Smooth muscle cell (in vitro differentiated cells): ENCODE results near the gene RRAS. TPM values are rescaled to one million over a fixed set of nuclear protein-coding genes. Genes with fewer than 3 reads are reported as not detected.

Experiments used
- DNase-seq: peaks from one replicate; lab custom pipeline; 2025; ENCODE audit not compliant: unreplicated experiment; lab: John Stamatoyannopoulos, UW
- H2AFZ ChIP-seq: fragments of 200-600 bp; sonication (generic); 2 replicates; pipeline ENCODE4 v1.6.0; 2016; ENCODE audit warnings: antibody characterized with exemption, low read depth, mild to moderate bottlenecking
- H3F3A ChIP-seq: fragments of 200-600 bp; sonication (generic); 2 replicates; pipeline ENCODE4 v1.6.0; 2017; ENCODE audit warnings: antibody characterized with exemption, low read depth
- H3K27ac ChIP-seq: fragments of 200-600 bp; sonication (generic); 2 replicates; pipeline ENCODE4 v1.5.1; 2016; ENCODE audit warnings: low read depth, mild to moderate bottlenecking
- H3K27me3 ChIP-seq: fragments of 200-600 bp; sonication (generic); 2 replicates; pipeline ENCODE4 v1.6.1; 2016; ENCODE audit warnings: low read depth, mild to moderate bottlenecking
- H3K36me3 ChIP-seq: fragments of 200-600 bp; sonication (generic); 2 replicates; pipeline ENCODE4 v1.5.1; 2016; ENCODE audit warnings: low read depth
- H3K4me1 ChIP-seq: fragments of 200-600 bp; sonication (generic); 2 replicates; pipeline ENCODE4 v1.5.1; 2016; ENCODE audit warnings: low read depth
- H3K4me2 ChIP-seq: fragments of 200-600 bp; sonication (generic); 2 replicates; pipeline ENCODE4 v1.6.0; 2016; ENCODE audit warnings: mild to moderate bottlenecking
- H3K4me3 ChIP-seq: fragments of 200-600 bp; sonication (generic); 2 replicates; pipeline ENCODE4 v1.5.1; 2016; ENCODE audit warnings: mild to moderate bottlenecking
- H3K79me2 ChIP-seq: fragments of 200-600 bp; sonication (generic); 2 replicates; pipeline ENCODE4 v1.6.0; 2016; ENCODE audit warnings: low read depth, mild to moderate bottlenecking
- H3K9ac ChIP-seq: fragments of 200-600 bp; sonication (generic); 2 replicates; pipeline ENCODE4 v1.6.0; 2016; ENCODE audit warnings: low read depth
- H3K9me3 ChIP-seq: fragments of 200-600 bp; sonication (generic); replicated peaks from 2 replicates; pipeline ENCODE4 v1.5.1; 2016; ENCODE audit warnings: low read depth
- H4K20me1 ChIP-seq: fragments of 200-600 bp; sonication (generic); 2 replicates; pipeline ENCODE4 v1.6.0; 2016; ENCODE audit warnings: low read depth
- CTCF ChIP-seq: fragments of 200-600 bp; sonication (generic); IDR thresholded peaks from 2 replicates; pipeline ENCODE4 v1.5.1; 2017; ENCODE audit warnings: borderline replicate concordance, mild to moderate bottlenecking, antibody characterized with exemption; ENCODE audit not compliant: insufficient read depth, poor library complexity, severe bottlenecking
- WGBS: methylation state at CpG from one replicate; pipeline ENCODE4 v1.1.7; 2016; ENCODE audit warnings: low lambda C conversion rate; 5-methylcytosine and 5-hydroxymethylcytosine counted together
- polyA plus RNA-seq: library from polyadenylated mRNA; unstranded; fragments of >200 nt; fragmentation: Nextera tagmentation; extraction: Ambion mirVana; gene quantifications from 2 replicates; pipeline ENCODE4 v1.2.1, GENCODE V29; 2016
- total RNA-seq: library from RNA; depleted of rRNA; stranded (reverse); fragments of >200 nt; gene quantifications from 2 replicates; pipeline ENCODE4 v1.2.3, GENCODE V29; 2014

RRAS gene
- total and polyA plus RNA-seq, 2 experiments from 2014 or later: 86.5 to 224 TPM

GRCh38 chr19:49642492-49643035 is 2.6 kb upstream of the RRAS start:
- Histone ChIP-seq H3K9ac (peak overlapping the region; percentile 99), H3K4me1 (peaks cover 41% of the 10 kb centered on the region), H3K36me3 (no peaks in the 10 kb centered on the region), H3K9me3 (no peaks in the 10 kb centered on the region), H4K20me1 (peaks cover 31% of the 10 kb centered on the region), H3K27ac (peak overlapping the region; percentile 100), H3K27me3 (no peaks in the 10 kb centered on the region), H3K4me3 (peak overlapping the region; percentile 84), H3F3A (peaks cover 7% of the 10 kb centered on the region), H3K79me2 (peaks cover 51% of the 10 kb centered on the region), H3K4me2 (peak overlapping the region; percentile 89), H2AFZ (no peak overlapping the region)
- TF ChIP-seq CTCF: no peak
- WGBS: 8% methylated on average over 5 of the region's 5 CpGs
- DNase-seq: no peak

- no peaks in the 10 kb centered on the region for H3K36me3 ChIP-seq
- H3K9me3 ChIP-seq: no peaks in the 10 kb centered on the region
- H3K4me2 ChIP-seq: peak within 1 kb of the TSS; percentile 92
- peaks cover 7% of the 10 kb centered on the region for H3F3A ChIP-seq
- peaks cover 27% of the 10 kb centered on the region for H4K20me1 ChIP-seq
- no peaks in the 10 kb centered on the region for H3K27me3 ChIP-seq
- H2AFZ ChIP-seq: no peak within 1 kb of the TSS
- H3K4me3 ChIP-seq: peak within 1 kb of the TSS; percentile 84
- H3K9ac ChIP-seq: peak within 1 kb of the TSS; percentile 99
- TF ChIP-seq CTCF: no peak
- whole genome bisulfite sequencing: 1% methylated on average over 59 of the region's 87 CpGs
- H3K4me1 ChIP-seq: peaks cover 41% of the 10 kb centered on the region
- DNase-seq: peak; percentile 96
- H3K79me2 ChIP-seq: peaks cover 44% of the 10 kb centered on the region
- H3K27ac ChIP-seq: peak within 1 kb of the TSS; percentile 100
These were observed 1.9 kb upstream of the RRAS start, which contains the start of gene SCAF1 for GRCh38 chr19:49641688-49642491. TSS of gene SCAF1 (plus strand) at chr19:49642209. CDS start at chr19:49645027, 2,818 bp downstream.

- peaks cover 41% of the 10 kb centered on the region for H3K4me1 ChIP-seq
- H3K27me3 ChIP-seq: no peaks in the 10 kb centered on the region
- TF ChIP-seq CTCF: no peak
- H3K9ac ChIP-seq: peak overlapping the region; percentile 84
- H3K4me3 ChIP-seq: peak overlapping the region; percentile 78
- H4K20me1 ChIP-seq: peaks cover 6% of the 10 kb centered on the region
- H2AFZ ChIP-seq: no peak overlapping the region
- 15% methylated on average over 17 of the region's 31 CpGs for WGBS
- no peaks in the 10 kb centered on the region for H3K36me3 ChIP-seq
- no peaks in the 10 kb centered on the region for H3K9me3 ChIP-seq
- DNase-seq: no peak
- peaks cover 33% of the 10 kb centered on the region for H3K79me2 ChIP-seq
- H3F3A ChIP-seq: peaks cover 7% of the 10 kb centered on the region
- peak overlapping the region; percentile 80 for H3K27ac ChIP-seq
- peak overlapping the region; percentile 97 for H3K4me2 ChIP-seq
These were observed 386 bp downstream of the RRAS start for GRCh38 chr19:49639401-49640112.
